ENCODE measurements around the gene COL23A1. TPM values are rescaled to one million over a fixed set of nuclear protein-coding genes. Genes with fewer than 3 reads are reported as not detected.

The COL23A1 gene
- total RNA-seq, 1 experiment from 2014 or later = 15.0 TPM

DNA sequence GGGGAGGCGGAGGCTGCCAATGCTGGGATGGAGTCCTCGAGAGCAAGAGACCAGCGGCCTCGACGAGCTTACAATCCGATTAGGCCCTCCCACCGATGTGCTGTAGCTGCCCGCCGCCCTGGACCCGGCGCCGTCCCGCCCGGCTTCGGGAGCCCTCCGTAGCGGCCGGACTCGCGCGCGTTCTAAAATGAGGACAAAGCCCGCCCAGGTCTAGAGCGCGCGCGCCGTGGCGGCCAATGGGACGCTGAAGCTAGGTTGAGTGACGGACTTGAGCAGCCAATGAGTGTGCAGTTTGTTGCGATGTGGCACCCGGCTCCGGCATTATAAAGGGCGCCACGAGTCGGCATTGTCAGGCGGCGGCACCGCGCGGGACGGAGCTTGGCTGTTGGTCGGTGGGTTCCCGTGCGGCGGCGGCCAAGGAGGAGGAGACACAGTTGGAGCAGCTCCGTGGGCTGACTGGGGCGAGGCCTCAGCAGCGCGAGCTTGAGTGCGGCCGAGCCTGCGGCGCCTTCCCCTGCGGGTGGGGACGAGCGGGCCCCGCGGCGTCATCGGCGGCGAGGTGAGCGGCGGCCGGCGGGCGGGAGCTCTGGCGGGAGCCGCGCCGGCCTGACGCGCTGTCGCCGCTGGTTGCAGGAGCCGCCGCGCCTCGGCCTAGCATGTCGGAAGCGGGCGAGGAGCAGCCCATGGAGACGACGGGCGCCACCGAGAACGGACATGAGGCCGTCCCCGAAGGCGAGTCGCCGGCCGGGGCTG is 385.8 kb downstream of the COL23A1 start, which contains the start of gene HNRNPAB (continued):
- TF ChIP-seq, protein P1, sequence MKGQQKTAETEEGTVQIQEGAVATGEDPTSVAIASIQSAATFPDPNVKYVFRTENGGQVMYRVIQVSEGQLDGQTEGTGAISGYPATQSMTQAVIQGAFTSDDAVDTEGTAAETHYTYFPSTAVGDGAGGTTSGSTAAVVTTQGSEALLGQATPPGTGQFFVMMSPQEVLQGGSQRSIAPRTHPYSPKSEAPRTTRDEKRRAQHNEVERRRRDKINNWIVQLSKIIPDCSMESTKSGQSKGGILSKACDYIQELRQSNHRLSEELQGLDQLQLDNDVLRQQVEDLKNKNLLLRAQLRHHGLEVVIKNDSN (CRISPR knock-in tag; IDR thresholded peaks at IDR 0.05) = peak; percentile 66; the same call in 1 of the 2 replicates
- TF ChIP-seq, protein P2, sequence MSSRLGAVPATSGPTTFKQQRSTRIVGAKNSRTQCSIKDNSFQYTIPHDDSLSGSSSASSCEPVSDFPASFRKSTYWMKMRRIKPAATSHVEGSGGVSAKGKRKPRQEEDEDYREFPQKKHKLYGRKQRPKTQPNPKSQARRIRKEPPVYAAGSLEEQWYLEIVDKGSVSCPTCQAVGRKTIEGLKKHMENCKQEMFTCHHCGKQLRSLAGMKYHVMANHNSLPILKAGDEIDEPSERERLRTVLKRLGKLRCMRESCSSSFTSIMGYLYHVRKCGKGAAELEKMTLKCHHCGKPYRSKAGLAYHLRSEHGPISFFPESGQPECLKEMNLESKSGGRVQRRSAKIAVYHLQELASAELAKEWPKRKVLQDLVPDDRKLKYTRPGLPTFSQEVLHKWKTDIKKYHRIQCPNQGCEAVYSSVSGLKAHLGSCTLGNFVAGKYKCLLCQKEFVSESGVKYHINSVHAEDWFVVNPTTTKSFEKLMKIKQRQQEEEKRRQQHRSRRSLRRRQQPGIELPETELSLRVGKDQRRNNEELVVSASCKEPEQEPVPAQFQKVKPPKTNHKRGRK (CRISPR knock-in tag; IDR thresholded peaks at IDR 0.05; ENCODE audit: borderline replicate concordance) = 0 out of 2 replicates have a peak, but pooled peaks have one; percentile 17
- TF ChIP-seq FOXP4 (CRISPR knock-in tag; IDR thresholded peaks at IDR 0.05) = 0 out of 2 replicates have a peak, but pooled peaks have one; percentile 81
- TF ChIP-seq FOXP1 (CRISPR knock-in tag; IDR thresholded peaks at IDR 0.05; ENCODE audit: borderline replicate concordance) = peak; percentile 85; the same call in 1 of the 2 replicates
- peak; percentile 89; the same call in 1 of the 2 replicates for TF ChIP-seq NFE2L1 (CRISPR knock-in tag; IDR thresholded peaks at IDR 0.05)
- peak; percentile 77; the same call in 1 of the 2 replicates for TF ChIP-seq ETV6 (CRISPR knock-in tag; IDR thresholded peaks at IDR 0.05)
- TF ChIP-seq, protein P3, sequence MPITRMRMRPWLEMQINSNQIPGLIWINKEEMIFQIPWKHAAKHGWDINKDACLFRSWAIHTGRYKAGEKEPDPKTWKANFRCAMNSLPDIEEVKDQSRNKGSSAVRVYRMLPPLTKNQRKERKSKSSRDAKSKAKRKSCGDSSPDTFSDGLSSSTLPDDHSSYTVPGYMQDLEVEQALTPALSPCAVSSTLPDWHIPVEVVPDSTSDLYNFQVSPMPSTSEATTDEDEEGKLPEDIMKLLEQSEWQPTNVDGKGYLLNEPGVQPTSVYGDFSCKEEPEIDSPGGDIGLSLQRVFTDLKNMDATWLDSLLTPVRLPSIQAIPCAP (CRISPR knock-in tag; IDR thresholded peaks at IDR 0.05) = peak; percentile 54; the same call in 1 of the 2 replicates
- TF ChIP-seq CREM (CRISPR knock-in tag; IDR thresholded peaks at IDR 0.05) = peak; percentile 77
- TF ChIP-seq, protein P4, sequence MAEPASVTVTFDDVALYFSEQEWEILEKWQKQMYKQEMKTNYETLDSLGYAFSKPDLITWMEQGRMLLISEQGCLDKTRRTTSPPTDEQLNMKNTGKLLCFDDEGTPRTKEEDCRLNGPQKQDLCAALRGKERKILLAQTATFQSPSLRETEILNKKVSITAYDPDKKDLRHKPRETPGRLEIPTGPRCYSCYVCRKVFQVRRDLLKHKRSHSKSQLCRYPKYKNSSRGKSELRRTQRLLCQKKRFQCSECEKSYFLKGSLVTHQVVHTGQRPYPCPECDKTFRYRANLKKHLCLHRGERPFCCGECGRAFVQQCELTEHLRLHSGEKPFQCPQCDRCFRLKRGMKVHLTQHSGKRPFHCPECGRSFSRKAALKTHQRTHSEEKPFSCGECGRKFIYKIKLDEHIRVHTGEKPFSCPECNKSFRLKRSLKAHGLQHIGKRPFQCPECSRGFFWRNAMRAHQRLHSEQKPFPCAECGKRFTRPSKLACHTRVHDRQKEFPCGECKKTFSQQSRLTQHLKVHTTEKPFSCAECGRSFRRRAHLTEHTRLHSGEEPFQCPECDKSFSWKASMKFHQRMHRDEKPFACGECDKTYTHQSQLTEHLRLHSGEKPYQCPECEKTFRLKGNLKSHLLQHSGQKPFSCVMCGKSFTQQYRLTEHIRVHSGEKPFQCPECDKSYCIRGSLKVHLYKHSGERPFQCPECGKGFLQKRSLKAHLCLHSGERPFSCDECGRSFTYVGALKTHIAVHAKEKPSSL (CRISPR knock-in tag; conservative IDR thresholded peaks at IDR 0.05) = no peak
- TF ChIP-seq RORB (CRISPR knock-in tag; IDR thresholded peaks at IDR 0.05) = peak; percentile 39; the same call in 1 of the 2 replicates
- TF ChIP-seq USF2 (CRISPR knock-in tag; IDR thresholded peaks at IDR 0.05) = no peak; the same call in 1 of the 2 replicates
- TF ChIP-seq, protein P5, sequence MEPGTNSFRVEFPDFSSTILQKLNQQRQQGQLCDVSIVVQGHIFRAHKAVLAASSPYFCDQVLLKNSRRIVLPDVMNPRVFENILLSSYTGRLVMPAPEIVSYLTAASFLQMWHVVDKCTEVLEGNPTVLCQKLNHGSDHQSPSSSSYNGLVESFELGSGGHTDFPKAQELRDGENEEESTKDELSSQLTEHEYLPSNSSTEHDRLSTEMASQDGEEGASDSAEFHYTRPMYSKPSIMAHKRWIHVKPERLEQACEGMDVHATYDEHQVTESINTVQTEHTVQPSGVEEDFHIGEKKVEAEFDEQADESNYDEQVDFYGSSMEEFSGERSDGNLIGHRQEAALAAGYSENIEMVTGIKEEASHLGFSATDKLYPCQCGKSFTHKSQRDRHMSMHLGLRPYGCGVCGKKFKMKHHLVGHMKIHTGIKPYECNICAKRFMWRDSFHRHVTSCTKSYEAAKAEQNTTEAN (CRISPR knock-in tag; IDR thresholded peaks at IDR 0.05) = no peak
- peak; percentile 82; the same call in 1 of the 2 replicates for TF ChIP-seq NFATC4 (CRISPR knock-in tag; IDR thresholded peaks at IDR 0.05)
- TF ChIP-seq MYBL2 (CRISPR knock-in tag; IDR thresholded peaks at IDR 0.05) = peak; percentile 69
- 0 out of 2 replicates have a peak, but pooled peaks have one; percentile 54 for TF ChIP-seq NR3C1 (CRISPR knock-in tag; conservative IDR thresholded peaks at IDR 0.05; ENCODE audit: low read depth)
- TF ChIP-seq, protein P6, sequence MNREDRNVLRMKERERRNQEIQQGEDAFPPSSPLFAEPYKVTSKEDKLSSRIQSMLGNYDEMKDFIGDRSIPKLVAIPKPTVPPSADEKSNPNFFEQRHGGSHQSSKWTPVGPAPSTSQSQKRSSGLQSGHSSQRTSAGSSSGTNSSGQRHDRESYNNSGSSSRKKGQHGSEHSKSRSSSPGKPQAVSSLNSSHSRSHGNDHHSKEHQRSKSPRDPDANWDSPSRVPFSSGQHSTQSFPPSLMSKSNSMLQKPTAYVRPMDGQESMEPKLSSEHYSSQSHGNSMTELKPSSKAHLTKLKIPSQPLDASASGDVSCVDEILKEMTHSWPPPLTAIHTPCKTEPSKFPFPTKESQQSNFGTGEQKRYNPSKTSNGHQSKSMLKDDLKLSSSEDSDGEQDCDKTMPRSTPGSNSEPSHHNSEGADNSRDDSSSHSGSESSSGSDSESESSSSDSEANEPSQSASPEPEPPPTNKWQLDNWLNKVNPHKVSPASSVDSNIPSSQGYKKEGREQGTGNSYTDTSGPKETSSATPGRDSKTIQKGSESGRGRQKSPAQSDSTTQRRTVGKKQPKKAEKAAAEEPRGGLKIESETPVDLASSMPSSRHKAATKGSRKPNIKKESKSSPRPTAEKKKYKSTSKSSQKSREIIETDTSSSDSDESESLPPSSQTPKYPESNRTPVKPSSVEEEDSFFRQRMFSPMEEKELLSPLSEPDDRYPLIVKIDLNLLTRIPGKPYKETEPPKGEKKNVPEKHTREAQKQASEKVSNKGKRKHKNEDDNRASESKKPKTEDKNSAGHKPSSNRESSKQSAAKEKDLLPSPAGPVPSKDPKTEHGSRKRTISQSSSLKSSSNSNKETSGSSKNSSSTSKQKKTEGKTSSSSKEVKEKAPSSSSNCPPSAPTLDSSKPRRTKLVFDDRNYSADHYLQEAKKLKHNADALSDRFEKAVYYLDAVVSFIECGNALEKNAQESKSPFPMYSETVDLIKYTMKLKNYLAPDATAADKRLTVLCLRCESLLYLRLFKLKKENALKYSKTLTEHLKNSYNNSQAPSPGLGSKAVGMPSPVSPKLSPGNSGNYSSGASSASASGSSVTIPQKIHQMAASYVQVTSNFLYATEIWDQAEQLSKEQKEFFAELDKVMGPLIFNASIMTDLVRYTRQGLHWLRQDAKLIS (CRISPR knock-in tag; IDR thresholded peaks at IDR 0.05; ENCODE audit: borderline replicate concordance) = no peak
- TF ChIP-seq ZNF671 (CRISPR knock-in tag; IDR thresholded peaks at IDR 0.05) = peak; percentile 76; the same call in 1 of the 2 replicates
